ENCODE results near the gene BAZ2B. TPM values are rescaled to one million over a fixed set of nuclear protein-coding genes. Genes with fewer than 3 reads are reported as not detected.

BAZ2B gene
- total RNA-seq, 1 donor from 2014 or later: 69.8 TPM

- H3K9me3 Mint-ChIP-seq (ENCODE audit: unreplicated experiment): no peaks in the 10 kb centered on the region
- peaks cover 5% of the 10 kb centered on the region for H3K4me1 ChIP-seq (ENCODE audit: insufficient read depth, low read length)
- FAIRE-seq (no peak), DNase-seq (ENCODE audit: low read depth) (no peak)
- H3K4me3 Mint-ChIP-seq (ENCODE audit: unreplicated experiment): no peak overlapping the region
- H3K36me3 Mint-ChIP-seq (ENCODE audit: low read depth, unreplicated experiment): no peaks in the 10 kb centered on the region
- no peak overlapping the region for H2AFZ ChIP-seq (ENCODE audit: low read depth, low read length)
- peaks cover 26% of the 10 kb centered on the region for H4K20me1 ChIP-seq (ENCODE audit: insufficient read depth, low read length)
- H3K79me2 ChIP-seq (ENCODE audit: insufficient read depth, low read length): peaks cover 93% of the 10 kb centered on the region
- no peak overlapping the region for H3K27ac Mint-ChIP-seq (ENCODE audit: unreplicated experiment)
- H3K4me2 ChIP-seq (ENCODE audit: low read length): no peak overlapping the region
- H3K27me3 Mint-ChIP-seq (ENCODE audit: low read depth, unreplicated experiment): no peaks in the 10 kb centered on the region
- no peak overlapping the region for H3K4me3 ChIP-seq (ENCODE audit: insufficient read depth, low read depth, low read length)
- H3K4me1 Mint-ChIP-seq (ENCODE audit: low read depth, unreplicated experiment): peaks cover 20% of the 10 kb centered on the region
- H3K27ac ChIP-seq (ENCODE audit: low read depth, low read length): no peak overlapping the region
- TF ChIP-seq EZH2 (IDR thresholded peaks at IDR 0.05; ENCODE audit: insufficient read depth, low read length) (no peak), CTCF (IDR thresholded peaks at IDR 0.05; ENCODE audit: insufficient read depth, low read depth, low read length) (no peak)
- H3K9ac ChIP-seq (ENCODE audit: low read length): no peak overlapping the region
- H3K36me3 ChIP-seq (ENCODE audit: insufficient read depth, low read length): no peaks in the 10 kb centered on the region
- no peaks in the 10 kb centered on the region for H3K9me3 ChIP-seq (ENCODE audit: insufficient read depth, low read depth, low read length)
- H3K27me3 ChIP-seq (ENCODE audit: insufficient read depth, low read length): no peaks in the 10 kb centered on the region
Measured at GRCh38 chr2:159608723-159609308, 7.5 kb downstream of the BAZ2B start.

- peaks cover 93% of the 10 kb centered on the region for H3K79me2 ChIP-seq (ENCODE audit: insufficient read depth, low read length)
- TF ChIP-seq EZH2 (IDR thresholded peaks at IDR 0.05; ENCODE audit: insufficient read depth, low read length) (no peak), CTCF (IDR thresholded peaks at IDR 0.05; ENCODE audit: insufficient read depth, low read depth, low read length) (no peak)
- H3K27ac ChIP-seq (ENCODE audit: low read depth, low read length): no peak overlapping the region
- H3K4me1 ChIP-seq (ENCODE audit: insufficient read depth, low read length): peaks cover 5% of the 10 kb centered on the region
- Mint-ChIP-seq H3K9me3 (ENCODE audit: unreplicated experiment) (no peaks in the 10 kb centered on the region), H3K27me3 (ENCODE audit: low read depth, unreplicated experiment) (no peaks in the 10 kb centered on the region), H3K4me3 (ENCODE audit: unreplicated experiment) (no peak overlapping the region), H3K4me1 (ENCODE audit: low read depth, unreplicated experiment) (peaks cover 22% of the 10 kb centered on the region), H3K36me3 (ENCODE audit: low read depth, unreplicated experiment) (no peaks in the 10 kb centered on the region), H3K27ac (ENCODE audit: unreplicated experiment) (no peak overlapping the region)
- no peak overlapping the region for H3K4me2 ChIP-seq (ENCODE audit: low read length)
- no peaks in the 10 kb centered on the region for H3K36me3 ChIP-seq (ENCODE audit: insufficient read depth, low read length)
- DNase-seq (ENCODE audit: low read depth): no peak
- peaks cover 32% of the 10 kb centered on the region for H4K20me1 ChIP-seq (ENCODE audit: insufficient read depth, low read length)
- H3K27me3 ChIP-seq (ENCODE audit: insufficient read depth, low read length): no peaks in the 10 kb centered on the region
- no peak overlapping the region for H2AFZ ChIP-seq (ENCODE audit: low read depth, low read length)
- no peak for FAIRE-seq
- no peak overlapping the region for H3K9ac ChIP-seq (ENCODE audit: low read length)
- H3K4me3 ChIP-seq (ENCODE audit: insufficient read depth, low read depth, low read length): no peak overlapping the region
- no peaks in the 10 kb centered on the region for H3K9me3 ChIP-seq (ENCODE audit: insufficient read depth, low read depth, low read length)
Measured at GRCh38 chr2:159608108-159608507, 8.2 kb downstream of the BAZ2B start.

GRCh38 chr2:159606287-159606686 lies 10.1 kb downstream of the BAZ2B start:
- Histone ChIP-seq H3K4me2 (ENCODE audit: low read length) (peak overlapping the region; percentile 4), H2AFZ (ENCODE audit: low read depth, low read length) (no peak overlapping the region), H4K20me1 (ENCODE audit: insufficient read depth, low read length) (peaks cover 32% of the 10 kb centered on the region), H3K4me1 (ENCODE audit: insufficient read depth, low read length) (no peaks in the 10 kb centered on the region), H3K27me3 (ENCODE audit: insufficient read depth, low read length) (no peaks in the 10 kb centered on the region), H3K79me2 (ENCODE audit: insufficient read depth, low read length) (peaks cover 81% of the 10 kb centered on the region), H3K27ac (ENCODE audit: low read depth, low read length) (no peak overlapping the region), H3K9ac (ENCODE audit: low read length) (no peak overlapping the region), H3K4me3 (ENCODE audit: insufficient read depth, low read depth, low read length) (no peak overlapping the region), H3K36me3 (ENCODE audit: insufficient read depth, low read length) (no peaks in the 10 kb centered on the region), H3K9me3 (ENCODE audit: insufficient read depth, low read depth, low read length) (no peaks in the 10 kb centered on the region)
- TF ChIP-seq CTCF (IDR thresholded peaks at IDR 0.05; ENCODE audit: insufficient read depth, low read depth, low read length) (no peak), EZH2 (IDR thresholded peaks at IDR 0.05; ENCODE audit: insufficient read depth, low read length) (no peak)
- no peak overlapping the region for H3K27ac Mint-ChIP-seq (ENCODE audit: unreplicated experiment)
- DNase-seq (ENCODE audit: low read depth): no peak
- no peak for FAIRE-seq
- no peaks in the 10 kb centered on the region for H3K9me3 Mint-ChIP-seq (ENCODE audit: unreplicated experiment)
- no peak overlapping the region for H3K4me3 Mint-ChIP-seq (ENCODE audit: unreplicated experiment)
- H3K4me1 Mint-ChIP-seq (ENCODE audit: low read depth, unreplicated experiment): peaks cover 14% of the 10 kb centered on the region
- no peaks in the 10 kb centered on the region for H3K36me3 Mint-ChIP-seq (ENCODE audit: low read depth, unreplicated experiment)
- no peaks in the 10 kb centered on the region for H3K27me3 Mint-ChIP-seq (ENCODE audit: low read depth, unreplicated experiment)

Measured in astrocyte (in vitro differentiated cells and primary cell).